ENCODE results near the gene HDAC6.
"Not testable (repeated sequence)": the region's sequence is repeated elsewhere in the genome, so short reads cannot be mapped to it uniquely, and the experiment has no call there.

The HDAC6 gene

DNA sequence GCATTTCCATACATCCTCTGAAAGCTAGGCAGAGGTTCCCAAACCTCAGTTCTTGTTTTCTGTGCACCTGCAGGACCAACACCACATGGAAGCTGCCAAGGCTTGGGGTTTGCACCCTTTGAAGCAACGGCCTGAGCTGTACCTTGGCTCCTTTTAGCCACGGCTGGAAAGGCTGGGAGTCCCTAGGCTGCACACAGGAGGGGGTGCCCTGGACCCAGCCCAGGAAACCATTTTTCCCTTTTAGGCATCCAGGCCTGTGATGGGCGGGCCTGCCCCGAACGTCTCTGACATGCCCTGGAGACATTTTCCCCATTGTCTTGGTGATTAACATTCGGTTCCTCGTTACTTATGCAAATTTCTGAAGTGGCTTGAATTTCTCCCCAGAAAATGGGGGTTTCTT lies 51.0 kb downstream of the HDAC6 start:
- no peak for DNase-seq
- intact Hi-C loops (cut with DNase I) = no loop called here

DNA sequence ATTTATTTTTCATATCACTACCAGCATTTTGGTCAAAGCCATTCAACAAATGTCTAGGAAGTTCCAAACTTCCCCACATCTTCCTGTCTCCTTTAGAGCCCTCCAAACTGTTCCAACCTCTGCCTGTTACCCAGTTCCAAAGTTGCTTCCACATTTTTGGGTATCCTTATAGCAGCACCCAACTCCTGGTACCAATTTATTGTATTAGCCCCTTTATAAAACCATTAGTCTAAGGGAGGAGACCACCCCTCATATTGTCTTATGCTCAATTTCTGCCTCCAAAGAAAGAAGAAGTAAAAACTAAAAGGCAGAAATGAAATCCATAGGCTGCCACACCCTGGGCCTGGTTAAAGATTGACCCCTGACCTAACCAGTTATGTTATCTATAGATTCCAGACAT lies 51.6 kb downstream of the HDAC6 start:
- intact Hi-C loops (cut with DNase I); DNase-seq: not testable (repeated sequence)

DNA sequence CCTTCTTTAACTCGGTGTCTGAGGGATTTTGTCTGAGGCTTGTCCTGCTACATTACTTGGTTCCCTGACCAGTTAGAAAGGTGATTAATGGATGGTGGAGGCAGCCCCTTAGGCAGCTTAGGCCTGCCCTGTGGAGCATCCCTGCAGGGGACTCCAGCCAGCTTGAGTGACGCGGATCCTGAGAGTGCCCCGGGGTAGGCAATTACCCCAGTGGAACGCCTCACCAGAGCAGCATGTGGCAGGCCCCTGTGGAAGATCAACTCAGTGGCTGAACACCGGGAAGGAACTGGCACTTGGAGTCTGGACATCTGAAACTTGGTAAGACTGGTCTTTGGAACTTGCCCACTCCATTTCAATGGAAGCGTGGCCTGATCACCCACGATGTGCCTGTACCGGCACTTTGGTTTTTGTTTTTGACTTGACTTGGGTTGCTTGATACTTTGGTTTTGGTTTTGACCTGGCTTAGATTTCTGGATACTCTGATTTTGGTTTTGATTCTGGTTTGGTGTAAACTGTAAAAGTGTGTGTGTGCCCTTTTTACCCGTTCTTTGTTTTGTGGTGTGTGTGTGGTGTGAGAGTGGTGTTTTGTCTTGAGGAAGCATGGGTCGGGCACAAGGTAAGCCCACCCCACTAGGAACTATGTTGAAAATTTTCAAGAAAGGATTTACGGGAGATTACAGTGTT lies 52.4 kb downstream of the HDAC6 start:
- intact Hi-C loops (cut with DNase I) = not testable (repeated sequence)

DNA sequence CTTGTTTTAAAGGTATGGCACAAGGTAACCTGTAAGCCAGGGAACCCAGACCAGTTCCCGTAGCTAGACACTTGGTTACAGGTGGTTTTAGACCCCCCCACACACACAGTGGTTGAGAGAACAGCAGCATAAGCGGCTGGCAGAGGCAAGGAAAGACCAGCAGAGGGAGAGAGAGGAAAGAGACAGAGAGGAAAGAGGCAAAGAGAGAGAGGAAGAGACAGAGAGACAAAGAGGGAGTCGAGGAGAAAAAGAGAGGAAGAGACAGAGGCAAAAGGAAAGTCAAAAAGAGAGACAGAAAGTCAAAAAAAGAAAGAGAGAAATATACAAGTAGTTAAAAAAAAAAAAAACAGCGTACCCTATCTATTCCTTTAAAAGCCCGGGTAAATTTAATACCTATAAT lies 53.0 kb downstream of the HDAC6 start:
- intact Hi-C loops (cut with DNase I) = no loop called here
- no peak for DNase-seq

More for the DNA sequence above, 52.4 kb downstream of the HDAC6 start:
- not testable (repeated sequence) for DNase-seq

DNA sequence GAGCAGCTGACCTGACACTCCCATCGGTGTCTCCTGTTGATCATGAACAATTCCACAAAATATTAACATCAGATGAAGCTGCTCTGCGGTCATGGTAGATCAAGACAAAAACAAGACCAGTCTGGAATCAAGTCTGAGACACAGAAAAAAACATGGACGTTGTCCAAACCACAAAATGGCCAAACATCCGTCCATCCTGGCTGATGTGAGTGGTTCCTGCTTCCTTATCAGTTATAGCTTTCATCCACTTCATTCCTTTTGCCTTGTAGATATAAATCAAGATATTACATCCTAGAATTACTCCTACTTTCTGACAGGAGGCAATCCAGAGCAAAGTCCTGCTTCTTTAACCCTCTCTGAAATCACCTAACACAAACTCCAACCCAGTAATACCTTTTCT lies 62.3 kb downstream of the HDAC6 start:
- DNase-seq = no peak
- intact Hi-C loops (cut with DNase I) = no loop called here

DNA sequence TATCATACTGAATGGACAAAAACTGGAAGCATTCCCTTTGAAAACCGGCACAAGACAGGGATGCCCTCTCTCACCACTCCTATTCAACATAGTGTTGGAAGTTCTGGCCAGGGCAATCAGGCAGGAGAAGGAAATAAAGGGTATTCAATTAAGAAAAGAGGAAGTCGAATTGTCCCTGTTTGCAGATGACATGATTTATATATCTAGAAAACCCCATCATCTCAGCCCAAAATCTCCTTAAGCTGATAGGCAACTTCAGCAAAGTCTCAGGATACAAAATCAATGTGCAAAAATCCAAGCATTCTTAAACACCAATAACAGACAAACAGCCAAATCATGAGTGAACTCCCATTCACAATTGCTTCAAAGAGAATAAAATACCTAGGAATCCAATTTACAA lies 70.2 kb downstream of the HDAC6 start:
- intact Hi-C loops (cut with DNase I); DNase-seq: not testable (repeated sequence)
